Left renal cortex interstitium (tissue), 4 donors: ENCODE data around the gene ZBTB18. TPM values are rescaled to one million over a fixed set of nuclear protein-coding genes. Genes with fewer than 3 reads are reported as not detected.

Source experiments
- DNase-seq, 4 donors: peaks; one replicate each; pipeline ENCODE4 v3.0.0-alpha.2; 2013; ENCODE audit warnings: low read depth in 4 of 4, low spot score in 2 of 4, missing footprints in 1 of 4
- polyA plus RNA-seq, 4 donors: library from polyadenylated mRNA; unstranded; fragments of 120-200 nt; gene quantifications; one replicate each; pipeline ENCODE4 v1.2.1, GENCODE V29; 2013; ENCODE audit not compliant: insufficient read length in 4 of 4

ZBTB18 gene
- polyA plus RNA-seq, 4 donors, result 21.3 to 26.8 (median 24.9) TPM

DNA sequence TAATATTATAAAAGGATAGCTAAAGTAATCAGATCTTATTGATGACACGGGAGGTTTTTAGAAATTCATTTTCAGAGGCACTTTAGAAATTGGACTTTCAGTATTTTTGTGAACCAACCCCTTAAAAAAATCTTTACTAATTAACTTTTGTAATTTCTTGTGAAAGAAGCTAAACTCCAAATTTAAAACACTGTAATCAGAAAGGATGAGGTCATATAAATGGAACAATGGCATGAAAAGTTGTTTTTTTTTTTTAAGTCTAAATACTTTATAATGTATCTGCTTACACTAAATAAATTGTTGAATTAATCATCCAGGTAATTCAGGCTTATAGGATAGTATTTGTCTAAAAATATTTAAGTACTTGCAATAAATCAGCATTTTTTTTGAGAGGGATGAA is 9.0 kb downstream of the ZBTB18 start:
- DNase-seq, result no peak

DNA sequence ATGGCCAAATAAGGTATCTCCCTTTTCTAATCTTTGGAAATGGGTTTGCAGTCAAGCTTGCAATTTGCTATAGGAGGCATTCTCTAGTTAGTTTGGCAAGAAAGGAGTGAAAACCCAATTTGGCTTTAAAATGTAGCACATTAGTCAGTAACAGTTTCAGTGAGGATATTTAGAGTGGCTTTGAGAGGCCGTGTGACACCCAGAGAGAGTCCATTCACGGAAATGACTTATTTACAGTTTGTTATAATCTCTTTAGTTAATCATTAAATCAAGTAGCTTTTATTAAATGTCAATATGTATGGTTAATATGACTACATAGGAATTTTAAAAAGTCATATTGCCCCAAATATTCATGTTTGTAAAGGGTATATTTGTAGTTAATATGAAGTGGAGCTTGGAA is 9.6 kb downstream of the ZBTB18 start:
- DNase-seq, result no peak

- DNase-seq, result no peak
These were observed 11.2 kb downstream of the ZBTB18 start for GRCh38 chr1:244062156-244062725.

- DNase-seq, result no peak
These were observed 12.4 kb downstream of the ZBTB18 start for GRCh38 chr1:244063498-244063897.

DNA sequence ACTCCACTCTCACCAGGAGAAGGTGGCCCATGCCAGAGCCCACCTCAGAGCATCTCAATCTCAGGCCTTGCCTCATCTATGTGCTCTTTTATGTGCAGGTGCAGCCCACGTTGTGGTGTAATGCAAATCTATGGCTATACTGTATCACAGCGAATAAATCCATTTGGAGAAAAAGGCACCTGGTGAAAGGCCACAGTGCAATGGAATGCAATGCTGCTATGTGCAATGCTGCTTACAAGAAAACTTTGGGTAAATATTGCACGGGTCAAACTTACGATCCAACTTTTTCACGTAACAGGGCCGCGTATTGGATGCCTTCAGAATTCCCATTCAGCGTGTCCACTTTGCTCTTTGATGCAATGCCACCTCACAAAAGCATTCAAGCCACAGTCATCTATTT is 13.5 kb downstream of the ZBTB18 start:
- no peak for DNase-seq

GRCh38 chr1:244065063-244065793 is 14.1 kb downstream of the ZBTB18 start:
- DNase-seq, result no peak

DNA sequence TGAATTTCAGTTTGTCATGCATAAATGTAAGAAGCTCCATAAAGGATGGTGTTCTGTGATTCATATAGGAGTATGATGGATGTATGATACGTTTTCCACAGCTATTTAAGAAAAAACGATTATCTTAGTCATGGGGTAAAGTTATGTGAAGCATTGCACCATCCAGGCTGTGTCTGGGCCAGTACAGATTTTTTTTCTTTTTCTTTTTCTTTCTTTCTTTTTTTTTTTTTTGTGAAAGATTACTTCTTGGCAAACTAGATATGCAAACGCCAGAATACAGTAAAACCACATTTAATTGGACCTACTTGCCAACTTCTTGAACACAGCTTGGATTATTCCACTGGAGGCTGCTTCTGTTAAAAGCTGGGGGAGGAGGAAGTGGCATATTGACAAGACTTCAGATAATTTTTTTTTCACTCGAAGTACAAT is 14.9 kb downstream of the ZBTB18 start:
- no peak for DNase-seq

- no peak for DNase-seq
These were observed 16.1 kb downstream of the ZBTB18 start for GRCh38 chr1:244066954-244067716.

- DNase-seq, result no peak
These were observed 16.8 kb downstream of the ZBTB18 start for GRCh38 chr1:244067893-244068292.

DNA sequence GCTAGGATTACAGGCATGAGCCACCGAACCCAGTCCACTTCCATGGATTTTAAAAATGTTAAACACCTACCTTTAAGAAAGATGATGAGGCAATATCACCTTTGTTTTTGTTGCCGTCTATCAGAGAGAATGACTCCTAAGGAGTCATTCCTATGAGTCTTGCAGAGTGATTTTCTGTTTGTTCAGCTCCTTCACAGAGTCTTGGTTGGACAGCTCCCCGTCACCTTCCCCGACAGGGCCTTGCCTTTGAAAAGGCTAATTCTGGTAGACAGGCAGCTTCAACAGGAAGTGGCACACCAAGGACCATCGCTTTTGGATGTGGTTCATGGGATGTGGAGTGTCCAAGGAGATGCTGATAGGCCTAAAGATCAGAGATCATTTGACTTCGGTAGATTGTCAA is 17.5 kb downstream of the ZBTB18 start:
- no peak for DNase-seq

GRCh38 chr1:244069326-244069898 is 18.3 kb downstream of the ZBTB18 start:
- DNase-seq, result no peak

- DNase-seq, result no peak
These were observed 23.6 kb downstream of the ZBTB18 start for GRCh38 chr1:244074559-244075171.

GRCh38 chr1:244075247-244075722 is 24.2 kb downstream of the ZBTB18 start:
- DNase-seq, result no peak

DNA sequence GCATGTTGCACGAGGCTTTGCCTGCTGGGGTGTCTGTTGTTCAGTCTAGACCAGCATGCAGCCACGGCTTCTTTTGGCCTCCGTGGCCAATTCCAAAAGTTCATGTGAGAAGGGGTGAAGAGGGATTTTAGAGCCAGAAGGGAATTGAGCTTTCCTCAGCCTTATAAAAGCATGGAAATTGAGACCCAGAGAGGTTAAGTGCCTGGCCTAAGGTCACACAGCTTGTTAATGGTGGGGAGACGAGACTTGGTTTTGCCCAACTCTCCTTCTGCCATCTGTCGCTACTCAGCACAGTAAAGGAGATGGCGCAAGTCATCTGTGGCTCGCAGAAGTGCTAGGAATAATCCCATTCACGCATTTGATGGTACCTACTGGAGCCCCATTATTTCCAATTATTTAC is 25.7 kb downstream of the ZBTB18 start:
- no peak for DNase-seq

DNA sequence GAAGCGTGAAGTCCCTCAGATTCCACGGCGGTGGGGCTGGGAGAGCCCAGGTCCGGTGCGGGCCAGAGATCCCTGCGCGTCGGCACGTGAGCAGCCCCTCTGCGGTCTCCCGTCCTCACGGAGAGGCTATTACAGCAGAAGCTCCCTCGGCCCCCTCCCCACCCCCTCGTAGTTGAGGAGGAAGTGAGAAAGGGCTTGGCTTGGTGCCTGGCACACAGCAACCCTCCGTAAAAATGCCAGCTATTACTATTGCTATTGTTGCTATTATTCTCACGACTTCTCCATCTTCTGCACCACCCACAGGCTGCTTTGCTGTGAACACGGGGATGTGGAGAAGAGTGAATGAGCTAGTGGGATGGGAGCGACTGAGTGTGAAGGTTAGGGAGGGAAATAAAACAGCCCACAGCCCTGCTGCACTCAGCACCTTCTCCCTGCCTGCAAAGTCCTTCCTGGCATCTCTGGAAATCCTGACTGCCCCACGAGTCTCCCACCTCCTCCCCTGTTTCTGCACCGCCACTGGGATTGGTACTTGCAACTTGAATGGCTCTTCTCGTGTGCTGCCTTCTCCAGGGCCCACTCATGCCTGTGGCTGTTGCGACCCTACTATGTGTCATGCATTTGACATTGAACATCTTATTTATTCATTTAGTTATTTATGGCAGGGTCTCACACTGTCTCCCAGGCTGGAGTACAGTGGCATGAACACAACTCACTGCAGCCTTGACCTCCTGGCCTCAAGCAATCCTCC is 26.6 kb downstream of the ZBTB18 start:
- DNase-seq, result no peak

DNA sequence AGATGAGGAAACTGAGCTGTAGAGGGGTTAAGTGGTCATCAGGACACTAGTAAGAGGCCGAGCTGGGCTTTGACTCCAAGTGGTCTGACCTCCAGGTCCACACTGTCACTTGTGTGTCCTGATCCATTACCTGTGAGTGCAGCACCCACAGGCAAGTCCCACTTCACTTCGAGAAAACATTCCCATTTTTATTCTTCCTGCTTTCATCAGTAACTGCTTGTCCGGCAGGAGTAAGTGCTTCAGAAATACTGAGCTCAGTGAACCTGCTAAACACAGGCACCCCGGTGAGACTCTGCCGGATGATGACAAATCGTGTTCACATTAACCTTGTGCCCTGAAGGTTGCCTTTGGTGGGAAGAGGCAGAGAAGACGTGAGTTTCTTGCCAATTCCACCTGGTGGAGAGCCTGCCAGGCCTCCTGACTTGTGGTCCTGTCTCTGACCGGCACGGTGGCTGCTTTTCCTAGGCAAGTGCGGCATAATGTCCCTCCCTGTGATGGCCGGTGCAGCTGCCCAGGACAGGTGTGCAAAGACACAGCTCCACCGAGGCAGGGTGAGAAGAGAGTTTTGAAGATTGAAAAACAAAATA is 29.4 kb downstream of the ZBTB18 start:
- no peak for DNase-seq

DNA sequence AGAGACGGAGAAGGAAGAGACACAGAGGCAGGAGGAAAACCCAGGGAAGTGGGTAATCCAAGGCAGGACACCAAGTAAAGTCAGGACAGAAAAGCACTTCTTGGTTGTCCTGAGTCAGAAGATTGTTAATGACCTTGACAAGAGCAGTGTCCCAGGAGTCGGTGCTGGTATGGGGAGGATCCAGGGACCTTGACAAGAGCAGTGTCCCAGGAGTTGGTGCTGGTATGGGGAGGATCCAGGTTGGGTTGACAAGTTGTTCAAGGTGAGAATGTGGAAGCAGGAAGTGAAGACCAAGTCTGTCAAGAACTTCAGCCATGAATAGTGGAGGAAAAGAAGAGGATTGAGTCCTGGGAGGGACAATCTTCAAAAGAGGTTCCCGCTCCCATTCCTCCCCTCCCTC is 31.9 kb downstream of the ZBTB18 start:
- DNase-seq, result no peak

DNA sequence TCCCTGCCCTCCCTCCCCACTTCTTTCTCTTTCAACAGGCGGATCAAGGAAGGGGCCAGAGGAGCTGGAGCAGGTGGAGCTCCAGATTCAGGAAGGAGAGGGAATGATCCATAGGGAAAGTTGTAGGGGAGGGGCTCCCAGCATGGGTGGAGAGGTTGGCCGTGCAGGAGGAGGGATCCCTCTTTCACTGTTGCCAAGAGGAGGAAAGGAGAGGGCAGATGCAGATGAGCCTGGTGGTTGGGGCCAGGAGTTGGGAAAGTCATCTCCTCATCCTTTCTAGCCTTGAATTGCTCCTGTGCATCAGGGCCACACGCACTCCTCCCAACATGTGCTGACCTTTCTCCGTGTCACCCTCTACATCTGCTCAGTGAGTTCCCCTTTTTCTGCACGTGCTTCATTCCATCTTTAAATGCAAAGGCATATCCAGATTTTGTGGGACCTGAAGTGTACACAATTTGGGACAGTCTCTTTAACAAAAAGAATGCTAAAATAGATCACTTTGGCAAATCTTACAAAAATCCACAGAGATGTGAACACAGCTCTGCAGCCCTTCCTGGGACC is 32.4 kb downstream of the ZBTB18 start:
- DNase-seq, result no peak

DNA sequence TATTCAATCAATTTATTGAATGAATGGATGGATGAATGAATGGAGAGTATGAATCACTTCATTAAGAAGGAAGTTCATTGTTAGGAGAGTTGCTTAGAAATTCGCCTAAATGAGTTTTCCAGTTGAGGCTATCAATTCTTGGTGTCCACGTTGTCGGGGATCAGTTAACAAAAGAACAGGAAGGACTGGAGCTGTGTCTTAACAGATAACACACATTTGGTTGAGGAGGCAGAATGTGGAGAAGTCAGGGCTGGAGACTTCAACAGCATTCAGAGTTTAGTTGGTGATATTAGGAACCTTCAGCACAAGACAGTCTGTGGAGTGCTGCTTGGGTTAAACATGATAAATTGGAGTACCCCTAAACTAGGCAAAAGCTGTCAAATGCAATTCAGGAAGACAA is 33.7 kb downstream of the ZBTB18 start:
- no peak for DNase-seq
